GM21367 (cell line): ENCODE results near the gene ARF3.
"Not testable (repeated sequence)": the region's sequence is repeated elsewhere in the genome, so short reads cannot be mapped to it uniquely, and the experiment has no call there.

Source experiments
- ATAC-seq: cut with Tn5 transposase; IDR thresholded peaks from one replicate; pipeline ENCODE4 v1.9.1; 2021; ENCODE audit not compliant: unreplicated experiment

ARF3 gene

GRCh38 chr12:48932878-48933277, 24.4 kb downstream of the ARF3 start:
- ATAC-seq = no peak

GRCh38 chr12:48930475-48930874, 26.8 kb downstream of the ARF3 start:
- no peak for ATAC-seq

- no peak for ATAC-seq
Observed at GRCh38 chr12:48929551-48929950, 27.7 kb downstream of the ARF3 start.

GRCh38 chr12:48927261-48927660, 30.0 kb downstream of the ARF3 start:
- ATAC-seq = no peak

- peak; percentile 64 for ATAC-seq
Observed at GRCh38 chr12:48925304-48926011, 31.8 kb downstream of the ARF3 start, which contains the start of gene FKBP11. Gene FKBP11 (minus strand): TSS chr12:48925492. CDS start chr12:48925428, 64 bp downstream.

GRCh38 chr12:48924617-48925303, 32.5 kb downstream of the ARF3 start:
- peak; percentile 74 for ATAC-seq

GRCh38 chr12:48923117-48923516, 34.2 kb downstream of the ARF3 start:
- no peak for ATAC-seq

GRCh38 chr12:48917857-48918537, 39.3 kb downstream of the ARF3 start:
- ATAC-seq = no peak

GRCh38 chr12:48910196-48910595, 47.1 kb downstream of the ARF3 start:
- ATAC-seq = no peak

- ATAC-seq = not testable (repeated sequence)
Observed at GRCh38 chr12:48909698-48910097, 47.6 kb downstream of the ARF3 start.

- ATAC-seq = no peak
Observed at GRCh38 chr12:48907245-48907644, 50.0 kb downstream of the ARF3 start.

GRCh38 chr12:48903982-48904411, 53.3 kb downstream of the ARF3 start:
- ATAC-seq = peak; percentile 84

- ATAC-seq = no peak
Observed at GRCh38 chr12:48903363-48903981, 53.8 kb downstream of the ARF3 start.

- ATAC-seq = no peak
Observed at GRCh38 chr12:48901278-48901677, 56.0 kb downstream of the ARF3 start.

- no peak for ATAC-seq
Observed at GRCh38 chr12:48899651-48900050, 57.6 kb downstream of the ARF3 start.

GRCh38 chr12:48894271-48894670, 63.0 kb downstream of the ARF3 start:
- no peak for ATAC-seq

- peak; percentile 68 for ATAC-seq
Observed at GRCh38 chr12:48890657-48891418, 66.4 kb downstream of the ARF3 start.

GRCh38 chr12:48889679-48890078, 67.6 kb downstream of the ARF3 start:
- no peak for ATAC-seq
